ENCODE results near the gene ELAVL3.

DNA sequence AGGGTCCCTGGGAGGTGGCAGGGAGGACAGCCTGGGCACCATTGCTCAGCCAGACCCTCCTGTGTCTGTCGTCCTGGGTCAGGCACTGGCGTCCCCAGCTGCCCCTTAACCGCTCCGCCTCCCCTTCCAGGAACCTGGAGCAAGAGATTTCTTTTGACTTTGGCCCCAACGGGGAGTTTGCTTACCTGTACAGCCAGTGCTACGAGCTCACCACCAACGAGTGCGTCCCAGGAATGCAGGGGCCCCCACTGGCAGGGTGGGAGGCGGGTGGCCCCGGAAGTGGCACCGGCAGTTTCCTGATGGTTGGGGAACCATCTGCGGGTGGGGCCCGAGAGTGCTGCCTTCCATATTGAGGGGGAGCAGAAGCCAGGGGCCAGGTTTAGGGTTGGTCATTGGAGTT, 32.4 kb downstream of the ELAVL3 start:
- no peak for TF ChIP-seq POLR2A (IDR thresholded peaks at IDR 0.05)
- TF ChIP-seq, protein P1, sequence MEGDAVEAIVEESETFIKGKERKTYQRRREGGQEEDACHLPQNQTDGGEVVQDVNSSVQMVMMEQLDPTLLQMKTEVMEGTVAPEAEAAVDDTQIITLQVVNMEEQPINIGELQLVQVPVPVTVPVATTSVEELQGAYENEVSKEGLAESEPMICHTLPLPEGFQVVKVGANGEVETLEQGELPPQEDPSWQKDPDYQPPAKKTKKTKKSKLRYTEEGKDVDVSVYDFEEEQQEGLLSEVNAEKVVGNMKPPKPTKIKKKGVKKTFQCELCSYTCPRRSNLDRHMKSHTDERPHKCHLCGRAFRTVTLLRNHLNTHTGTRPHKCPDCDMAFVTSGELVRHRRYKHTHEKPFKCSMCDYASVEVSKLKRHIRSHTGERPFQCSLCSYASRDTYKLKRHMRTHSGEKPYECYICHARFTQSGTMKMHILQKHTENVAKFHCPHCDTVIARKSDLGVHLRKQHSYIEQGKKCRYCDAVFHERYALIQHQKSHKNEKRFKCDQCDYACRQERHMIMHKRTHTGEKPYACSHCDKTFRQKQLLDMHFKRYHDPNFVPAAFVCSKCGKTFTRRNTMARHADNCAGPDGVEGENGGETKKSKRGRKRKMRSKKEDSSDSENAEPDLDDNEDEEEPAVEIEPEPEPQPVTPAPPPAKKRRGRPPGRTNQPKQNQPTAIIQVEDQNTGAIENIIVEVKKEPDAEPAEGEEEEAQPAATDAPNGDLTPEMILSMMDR (IDR thresholded peaks at IDR 0.05) = no peak

Data from adrenal gland (tissue), 5 donors.